DMS153 treated with DMSO at 0.1 percent for 48 hours (cell line): Measurements from ENCODE around the gene NEU4.
"Not testable (repeated sequence)": the region's sequence is repeated elsewhere in the genome, so short reads cannot be mapped to it uniquely, and the experiment has no call there.

Experiments used
- DNase-seq: peaks from one replicate; lab custom pipeline; 2025; ENCODE audit not compliant: unreplicated experiment; lab: John Stamatoyannopoulos, UW

The NEU4 gene

GRCh38 chr2:241774419-241775222, 34.4 kb upstream of the NEU4 start:
- DNase-seq: peak; percentile 33

- DNase-seq: no peak
Measured at GRCh38 chr2:241775223-241776177, 33.5 kb upstream of the NEU4 start.

- DNase-seq: no peak
Measured at GRCh38 chr2:241776336-241777169, 32.4 kb upstream of the NEU4 start, which contains the start of gene GAL3ST2. TSS of gene GAL3ST2 (plus strand) at chr2:241776822. CDS start at chr2:241776956, 134 bp downstream.

DNA sequence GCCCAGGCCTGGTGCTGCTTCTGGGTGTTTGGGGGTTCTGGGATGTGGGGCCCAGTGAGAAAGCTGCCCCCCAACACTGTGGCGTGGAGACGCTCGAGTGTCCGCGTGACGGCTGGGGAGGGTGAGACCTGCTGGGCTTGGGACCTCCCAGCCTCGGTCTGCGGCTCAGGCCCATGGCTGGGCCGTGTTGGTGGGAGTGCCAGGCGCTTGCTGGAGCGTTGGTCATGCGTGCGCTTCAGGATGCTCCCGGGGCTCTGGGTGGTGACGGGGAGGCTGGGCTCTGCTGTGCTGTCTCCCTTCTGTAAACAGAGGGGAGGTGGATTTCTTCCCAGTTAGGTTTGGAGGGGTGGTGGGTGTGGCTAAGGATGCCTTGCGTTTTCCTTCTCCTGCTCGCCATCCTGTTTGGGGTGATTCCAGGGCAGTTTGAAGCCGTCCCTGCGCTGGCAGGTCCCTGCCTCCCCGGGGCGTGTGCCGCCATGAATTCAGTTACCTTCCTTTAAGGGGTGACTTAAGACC, 31.8 kb upstream of the NEU4 start:
- no peak for DNase-seq

DNA sequence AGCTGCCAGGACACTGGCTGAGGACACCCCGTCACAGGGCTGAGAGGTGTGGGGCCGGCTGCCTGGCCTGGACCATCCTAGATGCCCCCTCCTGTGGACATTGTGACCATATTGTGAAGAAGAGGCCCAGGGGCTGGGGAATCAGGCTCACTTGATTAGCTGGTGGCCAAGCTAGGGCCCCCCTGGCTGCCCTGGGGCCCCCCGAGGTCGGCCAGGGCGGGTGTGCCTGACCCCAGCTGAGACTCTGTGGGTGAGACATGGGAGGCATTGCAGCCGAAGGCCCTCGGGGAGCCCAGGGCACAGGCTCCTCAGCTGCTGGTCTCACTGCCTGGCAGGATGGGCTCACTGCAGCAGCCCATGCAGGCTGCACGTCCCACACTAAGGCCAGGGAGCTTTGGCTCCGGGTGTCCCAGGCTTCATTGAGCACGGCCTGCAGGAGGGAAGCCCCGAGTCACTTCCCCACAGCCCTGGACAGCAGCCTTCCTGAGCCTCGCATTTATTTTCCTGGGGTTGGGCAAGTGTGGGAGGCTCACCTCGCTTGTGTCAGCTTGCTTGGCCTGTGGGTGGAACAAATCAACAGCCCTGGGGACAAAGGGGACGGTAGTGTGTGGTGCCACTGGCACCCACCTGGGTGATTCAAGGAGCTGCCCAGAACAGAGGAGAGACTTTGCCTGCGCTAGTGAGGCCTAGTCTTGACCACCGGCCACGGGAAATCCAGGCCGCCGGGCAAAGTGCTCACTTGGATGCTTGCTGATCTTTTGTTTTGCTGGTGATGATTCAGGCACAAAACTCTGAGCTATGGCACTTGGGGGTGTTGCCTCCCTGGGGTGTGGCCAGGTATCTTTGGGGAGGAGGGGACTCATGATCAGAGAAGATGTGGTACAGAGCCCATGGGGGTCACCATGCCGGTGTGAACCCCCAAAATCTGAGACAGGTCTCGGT, 31.0 kb upstream of the NEU4 start:
- no peak for DNase-seq

DNA sequence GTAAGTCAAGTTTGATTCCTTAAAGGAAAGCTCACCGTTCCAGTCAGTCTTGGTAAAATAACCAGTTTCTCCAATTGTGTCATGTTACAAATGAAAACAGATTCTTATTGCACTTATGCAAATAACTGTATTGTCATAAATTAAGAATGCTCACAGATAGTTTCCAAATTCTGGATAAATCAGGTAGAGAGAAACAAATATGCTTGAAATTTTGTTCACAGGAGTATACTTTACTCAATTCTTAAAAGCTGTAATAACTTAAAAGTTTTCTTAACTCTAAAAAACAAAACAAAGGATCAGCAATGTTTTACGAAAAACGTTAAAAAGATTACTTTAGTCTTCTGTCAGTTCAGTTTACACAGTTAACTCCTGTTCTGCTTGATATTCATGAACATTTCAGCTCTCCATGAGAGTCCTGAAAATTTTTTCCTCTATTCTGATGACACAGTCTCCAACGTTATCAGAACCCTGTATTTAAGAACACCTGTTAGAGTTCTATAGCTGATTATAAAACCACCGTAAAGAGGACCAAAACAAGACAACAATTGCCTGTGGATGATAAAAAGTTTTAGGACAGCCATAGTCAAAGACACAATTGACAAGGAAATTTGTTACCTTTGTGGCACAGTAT, 27.9 kb upstream of the NEU4 start:
- no peak for DNase-seq

GRCh38 chr2:241782053-241782452, 26.9 kb upstream of the NEU4 start:
- DNase-seq: not testable (repeated sequence)

DNA sequence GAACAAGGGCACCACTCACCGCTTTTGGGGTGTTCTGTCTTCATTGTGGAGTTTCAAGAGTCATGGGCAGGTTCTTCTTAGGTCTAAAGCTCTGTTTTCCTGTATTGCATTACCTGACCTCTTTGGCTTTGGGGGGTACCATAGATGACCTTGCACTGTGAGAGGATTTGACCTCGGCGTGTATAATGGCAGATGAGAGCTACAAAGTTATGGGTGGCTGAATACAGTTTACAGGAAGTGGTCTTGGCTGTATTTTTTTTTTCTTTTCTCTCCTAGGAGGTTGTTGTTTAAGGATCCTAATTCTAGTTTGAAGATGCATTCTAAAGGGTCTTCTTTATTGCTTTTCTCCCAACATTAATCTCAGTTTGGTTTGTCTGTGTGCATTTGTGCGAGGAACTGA, 20.9 kb upstream of the NEU4 start:
- no peak for DNase-seq

DNA sequence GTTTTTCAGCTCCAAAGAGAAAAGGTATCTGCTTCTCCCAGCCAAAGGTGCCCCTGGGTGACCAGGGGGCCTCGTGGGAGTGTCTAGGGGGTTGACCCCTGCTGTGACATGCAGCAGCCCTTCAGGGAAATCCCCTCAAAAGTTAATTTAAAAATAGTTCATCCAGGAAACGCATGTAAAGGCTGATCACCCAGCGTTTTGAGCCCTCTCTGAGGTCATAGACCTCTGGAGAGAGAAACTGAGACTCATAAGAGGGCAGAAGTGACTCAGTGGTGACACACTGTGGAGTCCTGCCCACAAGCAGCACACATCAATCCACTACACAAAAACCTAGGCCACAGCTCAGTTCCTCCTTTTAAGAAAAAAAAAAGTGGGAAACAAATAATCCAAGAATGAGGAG, 20.4 kb upstream of the NEU4 start:
- no peak for DNase-seq

GRCh38 chr2:241791385-241791784, 17.6 kb upstream of the NEU4 start:
- DNase-seq: not testable (repeated sequence)

- DNase-seq: no peak
Measured at GRCh38 chr2:241793385-241793784, 15.6 kb upstream of the NEU4 start.

- DNase-seq: no peak
Measured at GRCh38 chr2:241794250-241794823, 14.7 kb upstream of the NEU4 start.

GRCh38 chr2:241795021-241795999, 13.7 kb upstream of the NEU4 start:
- DNase-seq: no peak

- DNase-seq: no peak
Measured at GRCh38 chr2:241796209-241796608, 12.8 kb upstream of the NEU4 start.

GRCh38 chr2:241796610-241797138, 12.3 kb upstream of the NEU4 start:
- no peak for DNase-seq

- DNase-seq: no peak
Measured at GRCh38 chr2:241797441-241798080, 11.4 kb upstream of the NEU4 start.

- no peak for DNase-seq
Measured at GRCh38 chr2:241798081-241798630, 10.8 kb upstream of the NEU4 start.
